ENCODE data around the gene MRM2. TPM values are rescaled to one million over a fixed set of nuclear protein-coding genes. Genes with fewer than 3 reads are reported as not detected.
A peak's percentile ranks its signal among the peaks of the same experiment; 100 is the strongest.

Gene MRM2
- total RNA-seq, 1 experiment from 2014 or later = 93.0 TPM

- DNase-seq (ENCODE audit: low spot score) = no peak
Measured at GRCh38 chr7:2222516-2222915, 19.5 kb downstream of the MRM2 start.

GRCh38 chr7:2220954-2221353 is 21.1 kb downstream of the MRM2 start:
- no peak for DNase-seq (ENCODE audit: low spot score)

GRCh38 chr7:2220506-2220905 is 21.5 kb downstream of the MRM2 start:
- DNase-seq (ENCODE audit: low spot score) = no peak

- DNase-seq (ENCODE audit: low spot score) = no peak
Measured at GRCh38 chr7:2220030-2220429, 22.0 kb downstream of the MRM2 start.

GRCh38 chr7:2219606-2220005 is 22.4 kb downstream of the MRM2 start:
- DNase-seq (ENCODE audit: low spot score) = no peak

GRCh38 chr7:2219136-2219535 is 22.9 kb downstream of the MRM2 start:
- DNase-seq (ENCODE audit: low spot score) = no peak

GRCh38 chr7:2218444-2218785 is 23.6 kb downstream of the MRM2 start:
- no peak for DNase-seq (ENCODE audit: low spot score)

GRCh38 chr7:2217716-2218443 is 24.1 kb downstream of the MRM2 start:
- no peak for DNase-seq (ENCODE audit: low spot score)

GRCh38 chr7:2217206-2217605 is 24.8 kb downstream of the MRM2 start:
- DNase-seq (ENCODE audit: low spot score) = no peak

- DNase-seq (ENCODE audit: low spot score) = no peak
Measured at GRCh38 chr7:2215851-2216250, 26.2 kb downstream of the MRM2 start.

- DNase-seq (ENCODE audit: low spot score) = no peak
Measured at GRCh38 chr7:2214636-2215035, 27.4 kb downstream of the MRM2 start.

GRCh38 chr7:2213551-2214215 is 28.3 kb downstream of the MRM2 start:
- DNase-seq (ENCODE audit: low spot score) = no peak

GRCh38 chr7:2212906-2213305 is 29.1 kb downstream of the MRM2 start:
- no peak for DNase-seq (ENCODE audit: low spot score)

- DNase-seq (ENCODE audit: low spot score) = no peak
Measured at GRCh38 chr7:2211926-2212325, 30.1 kb downstream of the MRM2 start.

- no peak for DNase-seq (ENCODE audit: low spot score)
Measured at GRCh38 chr7:2211259-2211880, 30.6 kb downstream of the MRM2 start.

- DNase-seq (ENCODE audit: low spot score) = no peak
Measured at GRCh38 chr7:2210551-2211258, 31.3 kb downstream of the MRM2 start.

GRCh38 chr7:2209961-2210323 is 32.1 kb downstream of the MRM2 start:
- DNase-seq (ENCODE audit: low spot score) = no peak

GRCh38 chr7:2209146-2209960 is 32.7 kb downstream of the MRM2 start:
- DNase-seq (ENCODE audit: low spot score) = peak; percentile 71

GRCh38 chr7:2208712-2209111 is 33.3 kb downstream of the MRM2 start:
- no peak for DNase-seq (ENCODE audit: low spot score)

GRCh38 chr7:2205036-2205780 is 36.8 kb downstream of the MRM2 start:
- no peak for DNase-seq (ENCODE audit: low spot score)

GRCh38 chr7:2204446-2204845 is 37.6 kb downstream of the MRM2 start:
- DNase-seq (ENCODE audit: low spot score) = no peak
